GM23248 (cell line): Measurements from ENCODE around the gene IL1F10. TPM values are rescaled to one million over a fixed set of nuclear protein-coding genes. Genes with fewer than 3 reads are reported as not detected.

Experiments used
- DNase-seq: peaks from one replicate; pipeline ENCODE4 v3.0.0-alpha.2; 2015
- H2AFZ ChIP-seq: fragments of 200-600 bp; sonication (generic); 2 replicates; pipeline ENCODE4 v1.6.1; 2016; ENCODE audit warnings: antibody characterized with exemption
- H3F3A ChIP-seq: fragments of 200-600 bp; sonication (generic); 2 replicates; pipeline ENCODE4 v1.6.1; 2016; ENCODE audit warnings: mild to moderate bottlenecking, antibody characterized with exemption, mixed run types; ENCODE audit not compliant: insufficient read depth
- H3K27ac ChIP-seq: fragments of 200-600 bp; sonication (generic); 2 replicates; pipeline ENCODE4 v1.5.1; 2016; ENCODE audit warnings: mild to moderate bottlenecking
- H3K27me3 ChIP-seq: fragments of 200-600 bp; sonication (generic); replicated peaks from 2 replicates; pipeline ENCODE4 v1.6.1; 2016; ENCODE audit warnings: mild to moderate bottlenecking; ENCODE audit not compliant: insufficient read depth
- H3K36me3 ChIP-seq: fragments of 200-600 bp; sonication (generic); 2 replicates; pipeline ENCODE4 v1.6.1; 2016; ENCODE audit warnings: low read depth, mild to moderate bottlenecking
- H3K4me1 ChIP-seq: fragments of 200-600 bp; sonication (generic); 2 replicates; pipeline ENCODE4 v1.6.1; 2016; ENCODE audit warnings: mild to moderate bottlenecking; ENCODE audit not compliant: insufficient read depth
- H3K4me2 ChIP-seq: fragments of 200-600 bp; sonication (generic); one replicate; pipeline ENCODE4 v1.6.1; 2016; ENCODE audit warnings: mild to moderate bottlenecking; ENCODE audit not compliant: unreplicated experiment
- H3K4me3 ChIP-seq: fragments of 200-600 bp; sonication (generic); 2 replicates; pipeline ENCODE4 v1.5.1; 2016; ENCODE audit warnings: mild to moderate bottlenecking
- H3K79me2 ChIP-seq: fragments of 200-600 bp; sonication (generic); 2 replicates; pipeline ENCODE4 v1.6.1; 2016; ENCODE audit warnings: mild to moderate bottlenecking; ENCODE audit not compliant: insufficient read depth
- H3K9ac ChIP-seq: fragments of 200-600 bp; sonication (generic); 2 replicates; pipeline ENCODE4 v1.6.1; 2016; ENCODE audit warnings: mild to moderate bottlenecking
- H3K9me2 ChIP-seq: fragments of 200-600 bp; sonication (generic); 2 replicates; pipeline ENCODE4 v1.6.1; 2016; ENCODE audit warnings: mixed run types, mild to moderate bottlenecking, moderate library complexity; ENCODE audit not compliant: insufficient read depth
- H3K9me3 ChIP-seq: fragments of 200-600 bp; sonication (generic); one replicate; pipeline ENCODE4 v1.6.1; 2017; ENCODE audit warnings: low read depth
- H4K20me1 ChIP-seq: fragments of 200-600 bp; sonication (generic); 2 replicates; pipeline ENCODE4 v1.6.0; 2016; ENCODE audit not compliant: insufficient read depth
- EZH2 ChIP-seq: fragments of 200-600 bp; sonication (generic); IDR thresholded peaks from 2 replicates; pipeline ENCODE4 v1.6.1; 2018; ENCODE audit warnings: antibody characterized with exemption, mild to moderate bottlenecking; ENCODE audit not compliant: insufficient read depth, poor library complexity, severe bottlenecking
- EZH2phosphoT487 ChIP-seq: fragments of 200-600 bp; sonication (generic); IDR thresholded peaks from 2 replicates; pipeline ENCODE4 v1.6.1; 2018; ENCODE audit warnings: antibody characterized with exemption, moderate library complexity, mild to moderate bottlenecking, low read depth; ENCODE audit not compliant: insufficient read depth
- WGBS, 2 experiments: methylation state at CpG; one replicate each; pipeline ENCODE4 v1.1.6; 2015 to 2017; ENCODE audit warnings: low lambda C conversion rate in 2 of 2, low coverage in 1 of 2; ENCODE audit errors: missing lambda C conversion rate in 2 of 2; 5-methylcytosine and 5-hydroxymethylcytosine counted together
- in situ Hi-C: fragments of 300-500 bp; cut with MboI; formaldehyde crosslinking; loops from 2 replicates; pipeline ENCODE4 v1.15.0; 2020
- polyA plus RNA-seq: library from polyadenylated mRNA; unstranded; fragments of >200 nt; fragmentation: Nextera tagmentation; extraction: Ambion mirVana; gene quantifications from 2 replicates; pipeline ENCODE4 v1.2.1, GENCODE V29; 2016
- total RNA-seq: library from RNA; depleted of rRNA; stranded (reverse); fragments of >200 nt; shearing (Covaris generic); gene quantifications from 2 replicates; pipeline ENCODE4 v1.2.3, GENCODE V29; 2014

Gene IL1F10
- total and polyA plus RNA-seq, 2 experiments from 2014 or later: not detected

- H2AFZ ChIP-seq: no peak overlapping the region
- H3K9me2 ChIP-seq: no peaks in the 10 kb centered on the region
- H3K79me2 ChIP-seq: no peaks in the 10 kb centered on the region
- in situ Hi-C loops: loop anchor here (5.0 kb wide), 1 partner anchor 36 kb away; no protein-coding TSS in a partner anchor
- TF ChIP-seq EZH2phosphoT487: no peak
- TF ChIP-seq EZH2: no peak
- H4K20me1 ChIP-seq: no peaks in the 10 kb centered on the region
- DNase-seq: no peak
- 100% methylated on average over 2 of the region's 2 CpGs for WGBS, 2 experiments
- H3K36me3 ChIP-seq: no peaks in the 10 kb centered on the region
- no peaks in the 10 kb centered on the region for H3K9me3 ChIP-seq
- no peaks in the 10 kb centered on the region for H3K27me3 ChIP-seq
- peaks cover 9% of the 10 kb centered on the region for H3K4me1 ChIP-seq
- no peak overlapping the region for H3K4me3 ChIP-seq
- 0 out of 2 replicates have a peak, but pooled peaks cover 11% of the 10 kb centered on the region for H3F3A ChIP-seq
- no peak overlapping the region for H3K9ac ChIP-seq
- peak overlapping the region; percentile 44; the same call in 1 of the 2 replicates for H3K27ac ChIP-seq
- H3K4me2 ChIP-seq: no peak overlapping the region
Observed at GRCh38 chr2:113118263-113118657, 50.5 kb downstream of the IL1F10 start.

- TF ChIP-seq EZH2phosphoT487 (no peak), EZH2 (no peak)
- no peaks in the 10 kb centered on the region for H3K36me3 ChIP-seq
- in situ Hi-C loops: loop anchor here (5.0 kb wide), 1 partner anchor 37 kb away; no protein-coding TSS in a partner anchor
- H3K4me1 ChIP-seq: peaks cover 10% of the 10 kb centered on the region
- WGBS, 2 experiments: 97 to 100% methylated on average over 2 of the region's 2 CpGs
- H3F3A ChIP-seq: 0 out of 2 replicates have a peak, but pooled peaks cover 11% of the 10 kb centered on the region
- no peaks in the 10 kb centered on the region for H3K79me2 ChIP-seq
- no peak overlapping the region for H3K9ac ChIP-seq
- DNase-seq: no peak
- no peaks in the 10 kb centered on the region for H3K9me3 ChIP-seq
- no peaks in the 10 kb centered on the region for H3K27me3 ChIP-seq
- H4K20me1 ChIP-seq: no peaks in the 10 kb centered on the region
- H2AFZ ChIP-seq: no peak overlapping the region
- H3K4me2 ChIP-seq: no peak overlapping the region
- H3K27ac ChIP-seq: no peak overlapping the region
- no peak overlapping the region for H3K4me3 ChIP-seq
- no peaks in the 10 kb centered on the region for H3K9me2 ChIP-seq
Observed at GRCh38 chr2:113119111-113119510, 51.3 kb downstream of the IL1F10 start.

GRCh38 chr2:113120861-113121260 lies 53.1 kb downstream of the IL1F10 start:
- in situ Hi-C loops: no loop called here
- H3K4me1 ChIP-seq: peaks cover 26% of the 10 kb centered on the region

GRCh38 chr2:113122364-113122763 lies 54.6 kb downstream of the IL1F10 start:
- no peak overlapping the region for H3K4me2 ChIP-seq
- H3K9me2 ChIP-seq: no peaks in the 10 kb centered on the region
- peaks cover 10% of the 10 kb centered on the region for H3F3A ChIP-seq
- in situ Hi-C loops: no loop called here
- H3K36me3 ChIP-seq: no peaks in the 10 kb centered on the region
- no peak overlapping the region for H3K4me3 ChIP-seq
- no peak for DNase-seq
- H3K9ac ChIP-seq: no peak overlapping the region
- H3K79me2 ChIP-seq: no peaks in the 10 kb centered on the region
- H4K20me1 ChIP-seq: no peaks in the 10 kb centered on the region
- no peak overlapping the region for H3K27ac ChIP-seq
- H2AFZ ChIP-seq: no peak overlapping the region
- H3K27me3 ChIP-seq: no peaks in the 10 kb centered on the region
- TF ChIP-seq EZH2phosphoT487 (no peak), EZH2 (no peak)
- no peaks in the 10 kb centered on the region for H3K9me3 ChIP-seq
- peaks cover 22% of the 10 kb centered on the region for H3K4me1 ChIP-seq
- WGBS, 2 experiments: 48 to 55% methylated on average over 4 of the region's 4 CpGs

More at GRCh38 chr2:113120861-113121260, 53.1 kb downstream of the IL1F10 start:
- Histone ChIP-seq H3K9ac (no peak overlapping the region), H3F3A (peaks cover 16% of the 10 kb centered on the region), H2AFZ (no peak overlapping the region), H3K9me3 (no peaks in the 10 kb centered on the region), H3K4me2 (no peak overlapping the region), H3K36me3 (no peaks in the 10 kb centered on the region), H3K27me3 (no peaks in the 10 kb centered on the region), H3K79me2 (no peaks in the 10 kb centered on the region), H3K4me3 (no peak overlapping the region), H3K9me2 (no peaks in the 10 kb centered on the region), H4K20me1 (no peaks in the 10 kb centered on the region), H3K27ac (no peak overlapping the region)
- 75 to 84% methylated on average over 3 of the region's 3 CpGs for WGBS, 2 experiments
- TF ChIP-seq EZH2 (no peak), EZH2phosphoT487 (no peak)
- no peak for DNase-seq
